ENCODE data around the gene ZNF280C. TPM values are rescaled to one million over a fixed set of nuclear protein-coding genes. Genes with fewer than 3 reads are reported as not detected.

The ZNF280C gene
- total RNA-seq, 4 donors from 2014 or later = 1.5 to 3.8 (median 3.3) TPM

DNA sequence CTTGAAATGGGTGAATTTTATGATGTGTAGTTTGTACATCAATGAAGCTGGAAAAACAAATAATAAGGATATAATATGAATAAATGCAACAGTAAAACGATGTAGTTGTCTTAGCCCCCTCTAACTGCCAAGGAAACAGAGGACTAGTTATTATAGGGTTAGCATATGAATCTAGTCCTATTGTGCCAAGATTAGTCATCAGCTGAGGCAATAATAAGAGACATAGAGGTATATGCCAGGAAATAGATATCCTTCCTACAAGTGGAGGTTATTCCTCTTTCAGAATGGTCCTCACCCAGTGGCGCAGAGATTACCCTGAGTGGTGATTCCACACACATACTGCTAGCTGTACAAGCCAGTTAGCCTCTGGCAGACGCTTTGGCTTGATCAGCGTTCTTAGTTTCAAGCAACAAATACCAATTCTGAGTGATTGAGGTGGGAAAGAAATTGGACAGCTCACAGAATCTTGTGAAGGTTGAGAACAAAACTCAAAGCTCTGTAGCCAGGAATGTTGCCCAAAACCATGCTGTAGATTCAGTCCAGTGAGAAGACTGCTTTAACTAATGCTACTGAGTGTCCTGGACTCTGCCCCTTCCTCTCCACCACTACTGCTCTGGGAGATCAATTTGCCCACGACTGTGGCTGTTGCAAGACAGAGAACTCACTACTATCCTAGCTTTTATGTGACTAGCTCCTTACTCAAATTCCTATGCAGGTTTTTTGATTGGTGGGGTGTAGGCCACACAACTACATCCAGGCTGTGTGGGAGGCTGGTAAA, 27.0 kb upstream of the ZNF280C start:
- H3K36me3 ChIP-seq = no peaks in the 10 kb centered on the region
- H3K4me1 ChIP-seq = no peaks in the 10 kb centered on the region
- H3K4me3 ChIP-seq = no peak overlapping the region
- no peaks in the 10 kb centered on the region for H3K27me3 ChIP-seq
- in situ Hi-C loops (cut with MboI; ENCODE audit: low sequenced_read_pairs in 4 of 4) (no loop called here), intact Hi-C loops (cut with DNase I; ENCODE audit: low total_unique reads) (no loop called here)
- DNase-seq = no peak
- no peaks in the 10 kb centered on the region for H3K9me3 ChIP-seq
- TF ChIP-seq, protein P1, sequence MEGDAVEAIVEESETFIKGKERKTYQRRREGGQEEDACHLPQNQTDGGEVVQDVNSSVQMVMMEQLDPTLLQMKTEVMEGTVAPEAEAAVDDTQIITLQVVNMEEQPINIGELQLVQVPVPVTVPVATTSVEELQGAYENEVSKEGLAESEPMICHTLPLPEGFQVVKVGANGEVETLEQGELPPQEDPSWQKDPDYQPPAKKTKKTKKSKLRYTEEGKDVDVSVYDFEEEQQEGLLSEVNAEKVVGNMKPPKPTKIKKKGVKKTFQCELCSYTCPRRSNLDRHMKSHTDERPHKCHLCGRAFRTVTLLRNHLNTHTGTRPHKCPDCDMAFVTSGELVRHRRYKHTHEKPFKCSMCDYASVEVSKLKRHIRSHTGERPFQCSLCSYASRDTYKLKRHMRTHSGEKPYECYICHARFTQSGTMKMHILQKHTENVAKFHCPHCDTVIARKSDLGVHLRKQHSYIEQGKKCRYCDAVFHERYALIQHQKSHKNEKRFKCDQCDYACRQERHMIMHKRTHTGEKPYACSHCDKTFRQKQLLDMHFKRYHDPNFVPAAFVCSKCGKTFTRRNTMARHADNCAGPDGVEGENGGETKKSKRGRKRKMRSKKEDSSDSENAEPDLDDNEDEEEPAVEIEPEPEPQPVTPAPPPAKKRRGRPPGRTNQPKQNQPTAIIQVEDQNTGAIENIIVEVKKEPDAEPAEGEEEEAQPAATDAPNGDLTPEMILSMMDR (IDR thresholded peaks at IDR 0.05 in 4 of 5, conservative IDR thresholded peaks at IDR 0.05 in 1 of 5) = no peak
- TF ChIP-seq POLR2A (IDR thresholded peaks at IDR 0.05) = no peak
- ATAC-seq = no peak
- no peak overlapping the region for H3K27ac ChIP-seq

DNA sequence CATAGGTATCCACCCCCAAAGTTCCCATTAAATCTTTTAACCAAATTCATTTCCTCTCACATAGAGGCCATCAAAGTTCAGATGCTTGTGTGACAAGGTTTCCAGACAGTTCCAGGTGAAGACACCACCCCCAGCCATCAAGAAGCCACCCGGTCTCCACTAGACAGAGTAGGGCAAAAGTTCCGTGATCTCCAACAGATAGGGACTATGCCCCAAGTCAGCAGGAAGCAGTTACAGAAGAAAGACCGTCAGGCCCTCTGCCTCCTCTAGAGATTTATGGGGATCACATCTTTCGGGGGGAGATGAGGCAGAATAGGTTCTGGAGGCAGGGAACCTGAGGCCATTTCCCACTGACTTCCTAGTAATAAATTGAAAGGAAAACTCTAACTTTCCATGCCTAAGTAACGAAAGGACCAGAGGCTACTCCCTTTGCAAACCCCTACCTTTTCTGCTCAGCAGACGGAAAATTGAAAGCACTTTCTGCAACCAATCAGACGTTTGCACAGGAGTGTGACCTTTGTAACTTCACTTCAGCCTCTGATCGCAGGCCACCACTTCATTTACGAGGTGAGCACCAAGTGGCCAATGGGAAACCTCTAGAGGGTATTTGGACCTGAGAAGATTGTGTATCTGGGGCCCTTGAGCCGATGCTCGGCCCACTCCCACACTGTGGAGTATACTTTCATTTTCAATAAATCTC, 18.5 kb upstream of the ZNF280C start:
- Histone ChIP-seq H3K36me3 (no peaks in the 10 kb centered on the region), H3K9me3 (no peaks in the 10 kb centered on the region), H3K4me1 (no peaks in the 10 kb centered on the region), H3K27ac (no peak overlapping the region), H3K27me3 (no peaks in the 10 kb centered on the region), H3K4me3 (no peak overlapping the region)
- TF ChIP-seq, protein P1 (IDR thresholded peaks at IDR 0.05 in 4 of 5, conservative IDR thresholded peaks at IDR 0.05 in 1 of 5) = no peak
- no peak for TF ChIP-seq POLR2A (IDR thresholded peaks at IDR 0.05)
- intact Hi-C loops (cut with DNase I; ENCODE audit: low total_unique reads) (no loop called here), in situ Hi-C loops (cut with MboI; ENCODE audit: low sequenced_read_pairs in 4 of 4) (no loop called here)
- no peak for ATAC-seq
- DNase-seq = no peak

DNA sequence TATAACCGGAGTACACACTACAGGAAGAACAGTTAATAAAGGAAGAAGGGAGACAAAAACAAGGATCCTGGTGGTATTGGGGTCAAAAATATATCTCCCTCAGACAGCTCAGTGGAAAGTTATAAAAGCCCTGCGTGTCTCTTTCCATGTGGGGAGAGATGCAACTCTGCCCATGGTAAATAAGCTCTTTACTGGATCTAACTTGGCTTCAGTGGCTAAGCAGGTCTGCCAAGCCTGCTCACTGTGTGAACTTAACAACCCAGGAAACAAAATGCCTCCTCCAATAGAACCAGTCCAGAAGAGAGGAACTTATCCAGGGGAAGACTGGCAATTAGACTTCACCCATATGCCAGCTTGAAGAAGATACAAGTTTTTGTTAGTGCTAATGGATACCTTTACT, 17.0 kb upstream of the ZNF280C start:
- DNase-seq = no peak
- H3K27me3 ChIP-seq = no peaks in the 10 kb centered on the region
- TF ChIP-seq, protein P1 (IDR thresholded peaks at IDR 0.05 in 4 of 5, conservative IDR thresholded peaks at IDR 0.05 in 1 of 5) = no peak
- no peak for TF ChIP-seq POLR2A (IDR thresholded peaks at IDR 0.05)
- in situ Hi-C loops (cut with MboI; ENCODE audit: low sequenced_read_pairs in 4 of 4) (no loop called here), intact Hi-C loops (cut with DNase I; ENCODE audit: low total_unique reads) (no loop called here)
- H3K9me3 ChIP-seq = no peaks in the 10 kb centered on the region
- H3K36me3 ChIP-seq = no peaks in the 10 kb centered on the region
- H3K4me3 ChIP-seq = no peak overlapping the region
- no peak for ATAC-seq
- no peak overlapping the region for H3K27ac ChIP-seq
- H3K4me1 ChIP-seq = no peaks in the 10 kb centered on the region

DNA sequence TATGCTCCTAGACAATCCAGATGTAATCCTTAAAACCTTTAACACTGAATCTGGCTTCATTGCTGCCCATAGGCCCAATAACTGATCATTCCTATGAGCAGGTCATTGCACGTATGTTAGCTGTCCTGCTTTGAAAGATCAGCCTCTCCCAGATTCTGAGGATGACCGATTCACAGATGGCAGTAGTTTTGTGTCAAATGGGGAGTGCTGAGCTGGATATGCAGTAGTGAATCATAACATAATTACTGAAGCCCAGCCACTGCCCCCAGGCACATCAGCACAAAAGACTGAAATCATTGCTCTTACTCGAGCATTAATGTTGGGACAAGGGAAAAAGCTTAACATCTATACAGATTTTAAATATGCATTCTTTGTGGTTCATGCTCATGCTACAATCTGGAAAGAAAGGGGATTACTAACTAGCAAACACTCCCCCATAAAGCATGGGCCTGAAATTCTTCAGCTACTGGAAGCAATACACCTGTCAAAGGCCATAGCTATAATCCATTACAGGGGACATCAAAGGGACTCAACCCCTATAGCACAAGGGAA, 16.4 kb upstream of the ZNF280C start:
- intact Hi-C loops (cut with DNase I; ENCODE audit: low total_unique reads) (no loop called here), in situ Hi-C loops (cut with MboI; ENCODE audit: low sequenced_read_pairs in 4 of 4) (no loop called here)
- no peak overlapping the region for H3K4me3 ChIP-seq
- no peaks in the 10 kb centered on the region for H3K36me3 ChIP-seq
- H3K9me3 ChIP-seq = no peaks in the 10 kb centered on the region
- no peak for DNase-seq
- H3K27ac ChIP-seq = no peak overlapping the region
- TF ChIP-seq POLR2A (IDR thresholded peaks at IDR 0.05) = no peak
- TF ChIP-seq, protein P1 (IDR thresholded peaks at IDR 0.05 in 4 of 5, conservative IDR thresholded peaks at IDR 0.05 in 1 of 5) = no peak
- H3K27me3 ChIP-seq = no peaks in the 10 kb centered on the region
- no peaks in the 10 kb centered on the region for H3K4me1 ChIP-seq
- ATAC-seq = no peak

All from gastrocnemius medialis (tissue), 4 donors.